HCT116 (cell line): ENCODE results near the gene POPDC3.

Experiments used
- EZH2 ChIP-seq: fragments of 200-600 bp; sonication (generic); IDR thresholded peaks from 2 replicates; pipeline ENCODE4 v1.6.1; 2017; ENCODE audit warnings: antibody characterized with exemption, mixed run types
- RAD21 ChIP-seq: IDR thresholded peaks from 2 replicates; pipeline ENCODE4 v1.6.1; 2012; ENCODE audit warnings: low read depth, mild to moderate bottlenecking
- SRF ChIP-seq: IDR thresholded peaks from 2 replicates; pipeline ENCODE4 v1.6.1; 2012; ENCODE audit warnings: low read depth
- ZFX ChIP-seq: fragments of 450-650 bp; IDR thresholded peaks from 2 replicates; pipeline ENCODE4 v1.6.1; 2017
- TF ChIP-seq, protein P1 (sequence below): IDR thresholded peaks from 2 replicates; pipeline ENCODE4 v1.6.1; 2012; ENCODE audit warnings: low read depth
- TF ChIP-seq, protein P2 (sequence below), 3 experiments: fragments of 200-600 bp in 1 of 3; sonication (generic) in 1 of 3; IDR thresholded peaks in 2 of 3; conservative IDR thresholded peaks in 1 of 3; 2 replicates each; pipeline ENCODE4 v1.5.1; 2012 to 2017; ENCODE audit warnings: low read depth in 2 of 3, low read length in 2 of 3, antibody characterized with exemption in 1 of 3, borderline replicate concordance in 1 of 3, control low read depth in 1 of 3, mild to moderate bottlenecking in 1 of 3, mixed read lengths in 1 of 3, mixed run types in 1 of 3, moderate library complexity in 1 of 3; ENCODE audit not compliant: insufficient read depth in 1 of 3
- TF ChIP-seq, protein P3 (sequence below): IDR thresholded peaks from 2 replicates; pipeline ENCODE4 v1.6.1; 2012

DNA sequence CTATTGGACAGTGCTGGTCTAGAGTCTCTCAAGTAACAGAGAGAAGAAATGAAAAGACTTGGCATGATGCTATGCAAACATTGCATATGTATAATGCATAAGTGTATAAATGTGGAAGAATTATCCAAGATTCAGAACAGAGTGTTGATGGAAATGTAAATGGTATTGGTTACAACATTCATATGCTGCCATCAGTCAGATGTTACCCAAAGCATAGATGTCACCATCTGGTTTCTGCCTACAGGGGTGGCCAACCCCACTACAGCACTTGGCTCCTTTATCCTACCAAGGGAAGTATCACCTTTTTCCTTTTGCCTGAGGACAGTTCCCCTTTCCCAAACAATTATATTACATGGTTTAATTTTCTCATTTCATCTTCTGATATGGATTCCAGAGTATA is 11.9 kb downstream of the POPDC3 start:
- TF ChIP-seq EZH2 (no peak), SRF (no peak), ZFX (no peak), RAD21 (no peak)
- TF ChIP-seq, protein P1, sequence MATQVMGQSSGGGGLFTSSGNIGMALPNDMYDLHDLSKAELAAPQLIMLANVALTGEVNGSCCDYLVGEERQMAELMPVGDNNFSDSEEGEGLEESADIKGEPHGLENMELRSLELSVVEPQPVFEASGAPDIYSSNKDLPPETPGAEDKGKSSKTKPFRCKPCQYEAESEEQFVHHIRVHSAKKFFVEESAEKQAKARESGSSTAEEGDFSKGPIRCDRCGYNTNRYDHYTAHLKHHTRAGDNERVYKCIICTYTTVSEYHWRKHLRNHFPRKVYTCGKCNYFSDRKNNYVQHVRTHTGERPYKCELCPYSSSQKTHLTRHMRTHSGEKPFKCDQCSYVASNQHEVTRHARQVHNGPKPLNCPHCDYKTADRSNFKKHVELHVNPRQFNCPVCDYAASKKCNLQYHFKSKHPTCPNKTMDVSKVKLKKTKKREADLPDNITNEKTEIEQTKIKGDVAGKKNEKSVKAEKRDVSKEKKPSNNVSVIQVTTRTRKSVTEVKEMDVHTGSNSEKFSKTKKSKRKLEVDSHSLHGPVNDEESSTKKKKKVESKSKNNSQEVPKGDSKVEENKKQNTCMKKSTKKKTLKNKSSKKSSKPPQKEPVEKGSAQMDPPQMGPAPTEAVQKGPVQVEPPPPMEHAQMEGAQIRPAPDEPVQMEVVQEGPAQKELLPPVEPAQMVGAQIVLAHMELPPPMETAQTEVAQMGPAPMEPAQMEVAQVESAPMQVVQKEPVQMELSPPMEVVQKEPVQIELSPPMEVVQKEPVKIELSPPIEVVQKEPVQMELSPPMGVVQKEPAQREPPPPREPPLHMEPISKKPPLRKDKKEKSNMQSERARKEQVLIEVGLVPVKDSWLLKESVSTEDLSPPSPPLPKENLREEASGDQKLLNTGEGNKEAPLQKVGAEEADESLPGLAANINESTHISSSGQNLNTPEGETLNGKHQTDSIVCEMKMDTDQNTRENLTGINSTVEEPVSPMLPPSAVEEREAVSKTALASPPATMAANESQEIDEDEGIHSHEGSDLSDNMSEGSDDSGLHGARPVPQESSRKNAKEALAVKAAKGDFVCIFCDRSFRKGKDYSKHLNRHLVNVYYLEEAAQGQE: no peak
- TF ChIP-seq, protein P2, sequence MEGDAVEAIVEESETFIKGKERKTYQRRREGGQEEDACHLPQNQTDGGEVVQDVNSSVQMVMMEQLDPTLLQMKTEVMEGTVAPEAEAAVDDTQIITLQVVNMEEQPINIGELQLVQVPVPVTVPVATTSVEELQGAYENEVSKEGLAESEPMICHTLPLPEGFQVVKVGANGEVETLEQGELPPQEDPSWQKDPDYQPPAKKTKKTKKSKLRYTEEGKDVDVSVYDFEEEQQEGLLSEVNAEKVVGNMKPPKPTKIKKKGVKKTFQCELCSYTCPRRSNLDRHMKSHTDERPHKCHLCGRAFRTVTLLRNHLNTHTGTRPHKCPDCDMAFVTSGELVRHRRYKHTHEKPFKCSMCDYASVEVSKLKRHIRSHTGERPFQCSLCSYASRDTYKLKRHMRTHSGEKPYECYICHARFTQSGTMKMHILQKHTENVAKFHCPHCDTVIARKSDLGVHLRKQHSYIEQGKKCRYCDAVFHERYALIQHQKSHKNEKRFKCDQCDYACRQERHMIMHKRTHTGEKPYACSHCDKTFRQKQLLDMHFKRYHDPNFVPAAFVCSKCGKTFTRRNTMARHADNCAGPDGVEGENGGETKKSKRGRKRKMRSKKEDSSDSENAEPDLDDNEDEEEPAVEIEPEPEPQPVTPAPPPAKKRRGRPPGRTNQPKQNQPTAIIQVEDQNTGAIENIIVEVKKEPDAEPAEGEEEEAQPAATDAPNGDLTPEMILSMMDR (IDR thresholded peaks at IDR 0.05 in 2 of 3, conservative IDR thresholded peaks at IDR 0.05 in 1 of 3; ENCODE audit: borderline replicate concordance in 1 of 3, insufficient read depth in 1 of 3, low read depth in 2 of 3, low read length in 2 of 3): no peak
- TF ChIP-seq, protein P3, sequence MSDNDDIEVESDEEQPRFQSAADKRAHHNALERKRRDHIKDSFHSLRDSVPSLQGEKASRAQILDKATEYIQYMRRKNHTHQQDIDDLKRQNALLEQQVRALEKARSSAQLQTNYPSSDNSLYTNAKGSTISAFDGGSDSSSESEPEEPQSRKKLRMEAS: no peak
